Immature natural killer cell (primary cell): ENCODE results near the gene GMNN. TPM values are rescaled to one million over a fixed set of nuclear protein-coding genes. Genes with fewer than 3 reads are reported as not detected.

Source experiments
- DNase-seq, 3 donors: peaks; one replicate each; pipeline ENCODE4 v3.0.0; 2022; ENCODE audit warnings: mixed read lengths in 1 of 3
- H3K27ac Mint-ChIP-seq, 6 donors: one replicate each; pipeline ENCODE4 v1.8.0; 2020; ENCODE audit warnings: mixed read lengths in 6 of 6, mild to moderate bottlenecking in 5 of 6, inconsistent platforms in 4 of 6, moderate library complexity in 3 of 6
- H3K27me3 Mint-ChIP-seq, 3 donors: one replicate each; pipeline ENCODE4 v1.8.0; 2020 to 2021; ENCODE audit warnings: low read depth in 3 of 3, mild to moderate bottlenecking in 3 of 3, mixed read lengths in 3 of 3, moderate library complexity in 3 of 3, inconsistent platforms in 1 of 3
- H3K36me3 Mint-ChIP-seq, 3 donors: one replicate each; pipeline ENCODE4 v1.8.0; 2020; ENCODE audit warnings: mixed read lengths in 3 of 3, inconsistent platforms in 2 of 3, mild to moderate bottlenecking in 2 of 3
- H3K4me1 Mint-ChIP-seq, 2 donors: one replicate each; pipeline ENCODE4 v1.8.0; 2020; ENCODE audit warnings: inconsistent platforms in 2 of 2, mild to moderate bottlenecking in 2 of 2, mixed read lengths in 2 of 2, moderate library complexity in 1 of 2
- H3K4me3 Mint-ChIP-seq, 5 donors: one replicate each; pipeline ENCODE4 v1.8.0; 2020; ENCODE audit warnings: mild to moderate bottlenecking in 5 of 5, mixed read lengths in 5 of 5, inconsistent platforms in 3 of 5, moderate library complexity in 3 of 5
- H3K9me3 Mint-ChIP-seq, 6 donors: one replicate each; pipeline ENCODE4 v1.8.0; 2020; ENCODE audit warnings: mild to moderate bottlenecking in 6 of 6, mixed read lengths in 6 of 6, inconsistent platforms in 4 of 6, moderate library complexity in 3 of 6
- polyA plus RNA-seq, 3 donors: library from polyadenylated mRNA; unstranded; fragments of 300-500 nt; fragmentation: Illumina TruSeq; gene quantifications; one replicate each; pipeline ENCODE4 v1.2.3, GENCODE V29; 2021

GMNN gene
- polyA plus RNA-seq, 3 donors from 2014 or later: 5.1 to 9.6 (median 5.2) TPM

- Mint-ChIP-seq H3K27me3 (peaks cover 0 to 23% (median 6%) of the 10 kb centered on the region in 3 donors), H3K9me3 (no peaks in the 10 kb centered on the region), H3K27ac (peak within 1 kb of the TSS; percentile 45 to 78 (median 56)), H3K4me3 (no peak within 1 kb of the TSS), H3K36me3 (peaks cover 8 to 11% (median 10%) of the 10 kb centered on the region in 3 donors), H3K4me1 (peaks cover 0 to 2% of the 10 kb centered on the region in 2 donors)
- DNase-seq: no peak
These were observed 24.2 kb downstream of the GMNN start, which contains the start of gene ARMH2 for GRCh38 chr6:24798740-24799540. Gene ARMH2, minus strand, starts transcription at chr6:24798917. Its CDS starts 60 bp downstream, at chr6:24798857.

GRCh38 chr6:24799541-24799915 is 24.8 kb downstream of the GMNN start:
- DNase-seq: no peak
- H3K27me3 Mint-ChIP-seq: peaks cover 0 to 21% (median 6%) of the 10 kb centered on the region in 3 donors
- H3K4me1 Mint-ChIP-seq: peaks cover 0 to 2% of the 10 kb centered on the region in 2 donors
- peaks cover 8 to 12% (median 10%) of the 10 kb centered on the region in 3 donors for H3K36me3 Mint-ChIP-seq
- no peak overlapping the region for H3K4me3 Mint-ChIP-seq
- no peaks in the 10 kb centered on the region for H3K9me3 Mint-ChIP-seq
- peak overlapping the region; percentile 40 to 78 (median 54) for H3K27ac Mint-ChIP-seq

- H3K27me3 Mint-ChIP-seq: peaks cover 2 to 26% (median 12%) of the 10 kb centered on the region in 3 donors
- peak overlapping the region in 5 of 6 donors; percentile 67 to 83 (median 79) for H3K27ac Mint-ChIP-seq
- H3K4me1 Mint-ChIP-seq: peaks cover under 1 to 2% of the 10 kb centered on the region in 2 donors
- no peak for DNase-seq
- peak overlapping the region in 1 of 5 donors; percentile 11 for H3K4me3 Mint-ChIP-seq
- no peaks in the 10 kb centered on the region for H3K9me3 Mint-ChIP-seq
- peaks cover 12 to 33% (median 15%) of the 10 kb centered on the region in 3 donors for H3K36me3 Mint-ChIP-seq
These were observed 27.7 kb downstream of the GMNN start for GRCh38 chr6:24802271-24803059.

GRCh38 chr6:24807584-24807983 is 32.8 kb downstream of the GMNN start:
- H3K9me3 Mint-ChIP-seq: no peaks in the 10 kb centered on the region
- H3K4me3 Mint-ChIP-seq: no peak overlapping the region
- DNase-seq: no peak
- H3K27me3 Mint-ChIP-seq: peaks cover 3 to 17% (median 7%) of the 10 kb centered on the region in 3 donors
- H3K36me3 Mint-ChIP-seq: peaks cover 16 to 46% (median 18%) of the 10 kb centered on the region in 3 donors
- peak overlapping the region in 4 of 6 donors; percentile 1 to 62 (median 32) for H3K27ac Mint-ChIP-seq
- H3K4me1 Mint-ChIP-seq: peaks cover 2 to 11% of the 10 kb centered on the region in 2 donors

GRCh38 chr6:24809728-24810127 is 35.0 kb downstream of the GMNN start:
- peaks cover 10 to 36% (median 16%) of the 10 kb centered on the region in 3 donors for H3K36me3 Mint-ChIP-seq
- H3K27me3 Mint-ChIP-seq: peaks cover 3 to 12% (median 7%) of the 10 kb centered on the region in 3 donors
- H3K9me3 Mint-ChIP-seq: no peaks in the 10 kb centered on the region
- peaks cover 2 to 11% of the 10 kb centered on the region in 2 donors for H3K4me1 Mint-ChIP-seq
- H3K27ac Mint-ChIP-seq: peak overlapping the region in 5 of 6 donors; percentile 18 to 68 (median 58)
- DNase-seq: no peak
- H3K4me3 Mint-ChIP-seq: no peak overlapping the region

GRCh38 chr6:24818346-24818745 is 43.6 kb downstream of the GMNN start:
- H3K27me3 Mint-ChIP-seq: peaks cover 0 to 7% (median 4%) of the 10 kb centered on the region in 3 donors
- H3K27ac Mint-ChIP-seq: peak overlapping the region in 5 of 6 donors; percentile 30 to 79 (median 68)
- DNase-seq: no peak
- no peak overlapping the region for H3K4me3 Mint-ChIP-seq
- H3K4me1 Mint-ChIP-seq: peaks cover 16 to 33% of the 10 kb centered on the region in 2 donors
- peaks cover 0 to 29% (median 16%) of the 10 kb centered on the region in 3 donors for H3K36me3 Mint-ChIP-seq
- H3K9me3 Mint-ChIP-seq: no peaks in the 10 kb centered on the region

- Mint-ChIP-seq H3K27me3 (peaks cover 0 to 15% (median 4%) of the 10 kb centered on the region in 3 donors), H3K27ac (peak overlapping the region; percentile 62 to 86 (median 74)), H3K4me3 (peak overlapping the region in 1 of 5 donors; percentile 44), H3K36me3 (peaks cover 12 to 45% (median 30%) of the 10 kb centered on the region in 3 donors), H3K9me3 (no peaks in the 10 kb centered on the region), H3K4me1 (peaks cover 25 to 52% of the 10 kb centered on the region in 2 donors)
- no peak for DNase-seq
These were observed 47.2 kb downstream of the GMNN start for GRCh38 chr6:24821860-24822444.

- Mint-ChIP-seq H3K27me3 (peaks cover 0 to 15% (median 4%) of the 10 kb centered on the region in 3 donors), H3K36me3 (peaks cover 12 to 50% (median 36%) of the 10 kb centered on the region in 3 donors), H3K4me1 (peaks cover 25 to 56% of the 10 kb centered on the region in 2 donors), H3K4me3 (no peak overlapping the region), H3K9me3 (no peaks in the 10 kb centered on the region), H3K27ac (peak overlapping the region in 3 of 6 donors; percentile 17 to 46 (median 20))
- DNase-seq: no peak
These were observed 48.0 kb downstream of the GMNN start for GRCh38 chr6:24822696-24823095.

GRCh38 chr6:24823185-24823584 is 48.4 kb downstream of the GMNN start:
- DNase-seq: no peak
- H3K27ac Mint-ChIP-seq: peak overlapping the region in 3 of 6 donors; percentile 19 to 46 (median 42)
- H3K9me3 Mint-ChIP-seq: no peaks in the 10 kb centered on the region
- H3K4me1 Mint-ChIP-seq: peaks cover 25 to 60% of the 10 kb centered on the region in 2 donors
- peaks cover 0 to 15% (median 4%) of the 10 kb centered on the region in 3 donors for H3K27me3 Mint-ChIP-seq
- H3K36me3 Mint-ChIP-seq: peaks cover 12 to 50% (median 41%) of the 10 kb centered on the region in 3 donors
- no peak overlapping the region for H3K4me3 Mint-ChIP-seq

- no peak for DNase-seq
- Mint-ChIP-seq H3K27ac (peak overlapping the region in 5 of 6 donors; percentile 45 to 78 (median 57)), H3K4me3 (no peak overlapping the region), H3K4me1 (peaks cover 24 to 52% of the 10 kb centered on the region in 2 donors), H3K9me3 (no peaks in the 10 kb centered on the region), H3K36me3 (peaks cover 12 to 49% (median 38%) of the 10 kb centered on the region in 3 donors), H3K27me3 (peaks cover 0 to 21% (median 4%) of the 10 kb centered on the region in 3 donors)
These were observed 49.6 kb downstream of the GMNN start for GRCh38 chr6:24824142-24824938.

GRCh38 chr6:24825130-24825630 is 50.4 kb downstream of the GMNN start:
- peaks cover 0 to 24% (median 4%) of the 10 kb centered on the region in 3 donors for H3K27me3 Mint-ChIP-seq
- no peak for DNase-seq
- peaks cover 12 to 56% (median 38%) of the 10 kb centered on the region in 3 donors for H3K36me3 Mint-ChIP-seq
- peaks cover 24 to 51% of the 10 kb centered on the region in 2 donors for H3K4me1 Mint-ChIP-seq
- H3K27ac Mint-ChIP-seq: peak overlapping the region in 5 of 6 donors; percentile 53 to 83 (median 70)
- no peak overlapping the region for H3K4me3 Mint-ChIP-seq
- H3K9me3 Mint-ChIP-seq: no peaks in the 10 kb centered on the region

GRCh38 chr6:24827162-24827561 is 52.4 kb downstream of the GMNN start:
- Mint-ChIP-seq H3K4me3 (no peak overlapping the region), H3K27ac (peak overlapping the region in 5 of 6 donors; percentile 25 to 68 (median 51)), H3K4me1 (peaks cover 10 to 46% of the 10 kb centered on the region in 2 donors), H3K27me3 (peaks cover 0 to 30% (median 2%) of the 10 kb centered on the region in 3 donors), H3K9me3 (no peaks in the 10 kb centered on the region), H3K36me3 (peaks cover 17 to 62% (median 46%) of the 10 kb centered on the region in 3 donors)
- no peak for DNase-seq
